NCI-H1048 (cell line): ENCODE results near the gene HS1BP3.

Experiments
- DNase-seq: peaks from one replicate; lab custom pipeline; 2025; lab: John Stamatoyannopoulos, UW

HS1BP3 gene, protein sequence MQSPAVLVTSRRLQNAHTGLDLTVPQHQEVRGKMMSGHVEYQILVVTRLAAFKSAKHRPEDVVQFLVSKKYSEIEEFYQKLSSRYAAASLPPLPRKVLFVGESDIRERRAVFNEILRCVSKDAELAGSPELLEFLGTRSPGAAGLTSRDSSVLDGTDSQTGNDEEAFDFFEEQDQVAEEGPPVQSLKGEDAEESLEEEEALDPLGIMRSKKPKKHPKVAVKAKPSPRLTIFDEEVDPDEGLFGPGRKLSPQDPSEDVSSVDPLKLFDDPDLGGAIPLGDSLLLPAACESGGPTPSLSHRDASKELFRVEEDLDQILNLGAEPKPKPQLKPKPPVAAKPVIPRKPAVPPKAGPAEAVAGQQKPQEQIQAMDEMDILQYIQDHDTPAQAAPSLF

DNA sequence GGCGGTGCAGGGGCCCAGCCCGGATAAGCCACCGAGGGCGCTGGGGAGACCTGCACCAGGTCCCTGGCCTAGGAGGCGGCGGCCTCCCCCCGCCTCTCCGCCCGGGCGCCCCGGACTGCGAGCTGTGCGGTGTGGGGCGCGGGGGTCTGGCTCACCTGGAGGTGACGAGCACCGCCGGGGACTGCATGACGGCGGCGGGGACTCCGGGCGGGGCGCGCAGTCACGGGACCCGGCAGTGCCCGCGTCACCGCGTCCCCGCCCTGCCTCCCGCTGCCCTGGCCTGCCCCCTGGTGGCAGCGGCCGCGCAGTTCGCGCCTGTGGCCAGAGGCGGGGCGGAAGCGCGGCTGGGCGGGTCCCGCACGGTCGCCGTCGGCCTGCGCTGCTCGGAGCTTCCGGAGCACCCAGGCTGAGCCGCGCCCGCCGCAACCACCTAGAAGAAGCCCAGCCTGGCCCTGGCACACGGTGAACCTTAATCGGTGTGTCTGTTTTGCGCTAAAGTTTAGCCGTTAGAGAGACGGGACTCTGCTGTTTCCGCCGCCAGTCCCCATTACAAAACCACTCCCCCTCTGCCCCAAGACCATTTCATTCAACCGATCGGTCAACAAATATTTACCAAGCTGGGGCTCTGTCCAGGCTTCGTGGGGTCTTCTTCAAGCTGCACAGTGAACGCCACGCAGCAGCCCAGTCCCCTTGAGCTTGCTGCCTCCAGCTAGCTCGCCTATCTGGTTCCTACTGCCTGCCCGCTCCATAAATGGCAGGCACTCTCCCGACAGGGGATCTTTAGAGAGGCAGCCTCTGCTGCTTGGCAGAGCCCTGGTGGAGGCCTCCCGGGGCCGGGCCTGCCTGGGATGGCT is at the start of gene HS1BP3:
TSS of gene HS1BP3 (minus strand) at position 222 of the 854 bp plus-strand sequence. CDS start at position 187, 35 bp downstream.
- DNase-seq: peak; percentile 73

DNA sequence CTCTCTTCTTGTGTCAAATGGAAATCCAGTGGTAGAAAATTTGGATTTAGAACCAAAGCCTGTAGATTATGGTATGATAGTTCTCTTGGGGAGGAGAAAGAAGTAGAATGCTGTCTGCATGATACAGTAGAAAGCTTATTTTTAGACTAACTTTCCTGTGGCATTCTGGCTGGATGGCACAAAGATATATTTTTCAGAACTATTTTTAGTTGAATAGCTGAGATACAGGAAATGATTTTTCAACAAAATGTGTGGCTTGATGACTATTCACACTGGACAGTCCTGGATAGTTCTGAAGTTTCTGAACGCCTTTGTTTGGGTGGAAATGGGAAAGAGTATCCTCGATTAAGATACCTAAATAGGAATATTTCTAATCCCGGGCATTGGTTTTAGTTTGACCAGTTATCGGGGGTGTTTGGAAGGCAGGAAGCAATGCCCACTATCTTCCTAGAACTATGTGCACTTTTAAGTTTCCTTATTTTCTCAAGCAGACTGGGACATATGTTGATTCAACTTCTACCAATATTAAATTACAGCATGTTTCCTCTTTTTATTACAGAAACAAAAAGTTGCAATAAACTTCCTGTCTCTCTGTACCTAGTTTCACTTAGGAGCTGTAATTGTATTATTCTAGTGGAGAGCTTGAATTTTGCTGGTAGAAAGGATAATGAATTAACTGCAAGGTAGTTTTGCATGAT is 48.2 kb upstream of the HS1BP3 start:
- DNase-seq: no peak

DNA sequence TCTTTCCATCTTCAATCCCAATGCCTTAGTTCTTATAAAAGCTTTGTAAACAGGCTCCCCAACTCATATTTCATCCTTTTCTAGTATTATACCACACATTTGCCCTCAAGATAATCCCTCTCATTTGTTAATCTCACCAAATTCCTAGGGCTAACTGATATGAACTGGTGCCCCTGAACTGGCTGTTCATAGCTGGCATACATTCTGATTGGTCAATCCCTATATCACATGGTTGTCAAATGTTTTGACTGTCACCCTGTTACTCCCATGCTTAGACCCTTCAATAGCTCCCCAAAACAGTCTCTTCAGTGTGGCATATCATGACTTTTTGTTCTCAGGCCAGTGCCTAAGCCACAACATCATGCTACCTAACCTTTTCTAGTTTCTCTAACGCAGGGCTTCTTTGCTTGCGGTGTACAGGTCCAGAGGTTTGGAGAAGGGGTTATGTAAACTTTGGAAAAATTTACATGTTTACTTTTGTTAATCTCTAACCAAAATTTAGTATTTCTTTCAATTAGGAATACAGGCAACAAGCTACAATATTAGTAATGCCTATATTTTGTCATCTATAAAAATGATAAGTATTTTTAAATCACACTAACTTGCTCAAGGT is 46.5 kb upstream of the HS1BP3 start:
- no peak for DNase-seq

DNA sequence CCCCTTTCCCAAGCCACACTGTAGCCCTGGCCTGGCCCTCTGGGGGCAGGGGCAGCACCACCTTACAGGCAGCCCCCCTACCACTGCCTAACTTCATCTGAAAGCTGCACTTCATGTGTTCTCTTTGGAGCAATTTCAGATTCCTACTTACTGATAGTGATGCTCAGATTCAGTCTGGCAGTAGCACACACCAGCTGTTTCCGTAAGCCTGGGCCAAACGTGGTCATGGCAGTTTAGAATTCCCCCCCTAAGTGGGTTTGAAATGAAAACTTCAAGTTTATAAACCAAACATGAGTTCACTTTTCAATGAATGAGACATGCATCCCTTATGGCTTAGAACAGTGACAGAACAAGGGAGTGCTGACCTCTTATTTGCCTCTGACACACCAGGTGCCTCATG is 45.5 kb upstream of the HS1BP3 start:
- DNase-seq: no peak

DNA sequence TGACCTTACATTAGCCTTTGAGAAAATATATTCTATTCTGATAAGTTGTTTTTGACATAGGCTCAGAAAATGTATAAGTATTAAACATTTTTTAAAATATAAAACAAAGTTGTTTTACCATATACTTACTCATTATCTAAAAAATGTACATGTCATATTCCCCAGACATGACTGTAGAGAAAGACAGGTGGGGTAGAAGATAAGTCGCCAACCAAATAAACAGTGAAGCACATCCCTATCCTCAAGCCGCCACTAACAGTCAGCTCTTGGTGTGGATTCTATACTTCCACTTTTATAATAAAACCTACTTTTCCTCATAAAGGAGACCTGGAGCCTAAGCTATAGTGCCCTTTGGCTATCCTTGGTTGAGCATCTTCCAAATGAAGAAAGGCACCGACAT is 42.4 kb upstream of the HS1BP3 start:
- no peak for DNase-seq

DNA sequence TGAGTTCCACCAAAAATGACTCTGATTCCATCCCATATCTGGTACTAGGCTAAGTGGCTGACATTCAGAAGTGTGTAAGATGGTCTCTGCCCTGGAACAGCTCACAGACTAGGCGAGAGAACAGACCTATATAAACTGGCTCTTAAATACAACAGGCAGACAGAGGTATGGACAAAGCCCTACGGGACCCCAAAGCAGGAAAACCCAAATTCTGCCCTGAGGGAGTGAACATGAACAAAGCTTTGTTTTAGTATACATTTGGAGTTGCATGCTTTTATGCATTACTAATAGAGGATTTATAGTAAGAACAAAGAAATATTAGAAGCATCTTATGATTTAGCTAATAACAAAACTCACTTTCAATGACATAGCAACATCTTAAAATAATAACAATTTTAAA is 41.2 kb upstream of the HS1BP3 start:
- DNase-seq: no peak

DNA sequence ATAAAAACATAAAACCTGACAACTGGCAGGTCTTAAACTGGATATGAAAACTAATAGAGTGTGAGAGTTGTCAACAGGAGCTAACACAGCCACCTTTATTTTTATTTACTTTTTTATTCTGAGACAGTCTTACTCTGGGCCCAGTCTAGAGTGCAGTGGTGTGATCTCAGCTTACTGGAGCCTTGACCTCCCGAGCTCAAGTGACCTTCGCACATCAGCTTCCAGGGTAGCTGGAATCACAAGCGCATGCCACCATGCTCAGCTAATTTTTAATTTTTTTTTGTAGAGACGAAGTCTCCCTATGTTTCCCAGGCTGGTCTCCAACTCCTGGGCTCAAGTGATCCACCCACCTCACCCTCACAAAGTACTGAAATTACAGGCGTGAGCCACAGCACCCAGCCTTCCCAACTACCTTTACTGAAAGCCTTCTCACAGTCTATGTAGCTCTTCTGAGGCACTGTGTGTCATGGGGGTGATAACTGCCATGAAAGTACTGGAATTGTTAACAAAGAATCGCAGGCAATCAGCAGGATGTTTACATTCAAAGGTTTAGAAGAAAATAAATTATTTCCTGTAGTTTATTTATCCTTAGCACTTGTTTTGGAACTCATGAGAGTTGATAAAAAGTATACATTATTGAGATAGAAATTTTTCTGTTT is 40.3 kb upstream of the HS1BP3 start:
- no peak for DNase-seq

DNA sequence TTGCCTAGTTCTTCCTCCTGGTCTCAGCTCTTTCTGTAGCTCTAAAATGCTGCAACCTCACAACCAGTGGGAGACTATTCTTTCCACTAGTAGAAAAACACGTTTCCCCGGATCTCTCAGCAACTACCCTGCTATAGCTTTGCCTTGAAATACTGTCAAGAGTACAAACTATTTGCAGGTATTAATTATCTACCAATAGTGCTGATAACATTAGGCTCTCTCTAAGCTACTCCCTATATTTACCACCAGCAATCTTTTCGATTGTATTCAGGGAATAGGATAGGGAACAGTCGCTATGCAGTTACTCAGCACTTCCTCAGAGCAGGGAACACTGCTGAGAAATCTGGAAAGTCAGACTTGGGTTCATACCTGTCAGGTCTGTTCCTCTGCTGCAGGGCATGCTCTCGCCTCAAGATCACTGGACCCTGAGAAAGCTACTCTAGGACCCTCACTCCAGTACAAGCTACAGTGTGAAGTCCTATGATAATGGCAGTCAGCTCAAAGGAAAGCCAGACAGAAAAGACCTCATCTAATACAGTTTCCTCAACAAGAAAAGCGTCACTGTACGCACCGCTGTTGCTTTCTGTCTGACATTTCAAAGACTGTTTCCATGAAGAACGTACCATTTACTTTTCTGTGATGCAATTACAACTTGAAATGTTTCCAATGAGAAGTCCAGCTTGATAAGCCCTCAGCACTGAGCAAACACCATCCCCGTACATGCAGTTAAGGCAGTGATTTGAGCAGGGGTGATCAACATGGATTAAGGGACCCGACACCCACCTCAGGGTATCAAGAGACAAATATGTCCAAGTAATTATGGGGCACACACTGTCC is 38.7 kb upstream of the HS1BP3 start:
- no peak for DNase-seq

DNA sequence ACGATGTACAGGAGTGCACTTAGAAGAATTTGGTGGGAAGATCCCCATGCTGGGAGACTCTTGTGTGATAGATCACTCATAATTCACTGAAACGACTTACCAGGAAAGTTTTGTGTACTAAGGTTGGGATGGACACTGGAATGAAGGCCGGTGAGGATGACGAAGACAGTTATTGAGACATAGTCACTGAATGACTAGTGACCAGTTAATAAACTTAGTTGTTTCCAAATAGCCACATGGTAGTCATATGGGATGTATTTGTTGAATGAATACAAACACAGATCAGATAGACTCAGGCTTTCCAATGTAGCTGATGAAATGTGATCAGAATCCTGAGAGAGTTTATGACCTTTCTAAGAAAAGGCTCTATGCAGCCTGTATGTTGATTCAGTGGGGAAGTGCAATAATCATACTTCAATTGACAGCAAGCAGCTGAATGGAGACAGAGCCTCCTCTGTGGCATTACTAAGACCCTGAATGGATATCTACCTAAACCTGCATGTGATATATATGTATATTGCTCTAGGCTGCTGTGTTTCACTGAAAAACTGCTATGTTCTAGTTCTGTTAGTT is 36.4 kb upstream of the HS1BP3 start:
- no peak for DNase-seq

DNA sequence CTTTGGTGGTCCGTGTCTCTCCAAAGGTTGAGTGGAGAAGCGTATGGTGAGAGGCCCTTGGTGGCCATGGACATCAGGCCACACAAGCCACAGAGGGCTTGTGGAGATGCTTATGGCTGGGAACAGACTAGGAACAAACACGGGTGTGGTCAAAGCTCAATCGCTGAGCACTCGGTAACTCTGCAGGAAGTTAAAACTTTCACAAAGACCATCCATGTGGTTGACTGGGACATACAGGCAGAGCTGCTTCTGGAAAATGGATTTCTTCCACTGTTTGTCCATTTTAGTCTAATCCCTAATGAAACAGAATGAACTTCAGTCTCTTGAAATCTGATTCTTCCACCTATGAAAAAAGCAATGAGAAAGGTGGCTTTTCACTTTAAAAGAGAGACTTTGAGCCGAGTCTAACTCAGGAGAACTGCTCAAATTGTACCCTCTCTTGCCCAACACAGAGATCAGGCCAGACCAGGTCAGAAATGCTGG is 33.7 kb upstream of the HS1BP3 start:
- no peak for DNase-seq

DNA sequence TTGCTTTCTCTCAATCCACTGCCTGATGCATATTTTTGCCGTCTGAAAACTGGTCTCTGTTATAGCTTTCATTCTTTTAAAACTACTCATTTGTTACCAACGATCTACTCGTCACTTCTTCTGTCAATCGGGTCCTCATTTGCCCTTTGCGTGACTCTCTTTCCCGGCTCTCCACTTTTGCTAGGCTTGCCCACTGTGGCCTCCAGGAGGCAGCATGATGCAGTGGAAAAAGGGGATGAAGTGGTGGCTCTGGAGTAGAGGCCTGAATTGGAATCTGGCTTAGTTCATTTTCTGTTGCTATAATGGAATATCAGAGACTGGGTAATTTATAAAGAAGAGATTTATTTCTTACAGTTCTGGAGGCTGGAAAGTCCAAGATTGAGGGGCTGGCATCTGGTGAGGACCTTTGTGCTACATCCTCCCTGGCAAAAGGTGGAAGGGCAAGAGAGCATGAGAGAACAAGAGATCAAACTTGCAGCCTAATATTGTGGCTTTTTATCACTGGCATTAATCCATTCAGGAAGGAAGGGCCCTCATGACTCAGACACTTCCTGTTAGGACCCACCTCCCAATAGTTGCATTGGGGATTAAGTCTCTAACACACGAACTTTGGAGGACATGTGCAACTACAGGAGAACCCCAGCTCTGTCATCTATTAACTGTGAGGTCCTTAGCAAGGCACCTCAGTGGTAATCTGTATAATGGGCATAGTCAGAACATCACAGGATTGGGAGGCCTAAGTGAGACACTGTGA is 31.4 kb upstream of the HS1BP3 start:
- no peak for DNase-seq

DNA sequence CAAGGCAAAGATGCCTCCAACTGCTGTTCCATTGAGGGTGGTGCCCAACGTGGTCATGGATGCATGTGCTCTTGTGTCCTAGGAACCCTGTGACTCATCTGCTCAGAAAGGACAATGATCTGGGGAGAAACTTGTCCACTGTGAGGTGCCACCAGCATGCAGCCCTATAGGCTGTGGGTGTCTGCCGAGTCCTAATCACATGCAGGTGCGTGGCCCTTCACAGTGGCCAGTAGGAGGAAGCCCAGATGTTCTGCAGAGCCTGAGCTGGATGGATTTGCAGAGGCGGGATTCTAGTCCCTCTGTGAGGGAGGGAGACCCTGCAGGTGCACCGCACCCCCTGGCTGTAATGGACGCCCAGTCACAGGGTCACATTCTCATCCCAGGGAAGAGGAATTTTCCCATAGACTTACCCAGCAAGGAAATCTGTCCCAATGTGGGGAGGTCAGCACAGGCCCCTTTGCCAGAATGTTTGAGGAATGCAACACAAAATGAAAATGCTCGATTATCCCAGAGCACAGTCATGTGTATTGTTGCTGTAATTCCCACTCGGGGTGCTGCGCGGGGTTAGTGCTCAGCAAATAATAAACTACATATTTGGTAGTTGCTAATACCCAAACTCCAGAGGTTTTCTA is 30.0 kb upstream of the HS1BP3 start:
- DNase-seq: no peak

DNA sequence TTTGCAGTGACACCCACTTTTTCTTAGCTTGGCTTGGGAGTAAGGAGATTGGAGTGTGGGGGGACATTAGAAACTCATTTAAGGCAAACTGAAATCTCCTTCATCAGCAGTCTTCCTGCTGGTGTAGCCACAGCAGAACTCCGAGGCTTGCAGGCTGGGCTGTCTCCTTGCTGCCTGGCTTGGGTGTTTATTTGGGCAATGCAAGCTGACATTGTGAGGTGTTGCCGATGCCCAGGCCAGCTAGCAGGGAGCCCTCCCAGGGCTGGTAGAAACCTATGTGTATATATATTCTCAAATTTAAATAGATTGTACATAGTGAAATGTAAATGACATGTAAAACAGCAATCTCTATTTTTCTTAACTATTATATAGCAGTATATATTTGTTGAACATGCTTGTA is 27.9 kb upstream of the HS1BP3 start:
- no peak for DNase-seq

DNA sequence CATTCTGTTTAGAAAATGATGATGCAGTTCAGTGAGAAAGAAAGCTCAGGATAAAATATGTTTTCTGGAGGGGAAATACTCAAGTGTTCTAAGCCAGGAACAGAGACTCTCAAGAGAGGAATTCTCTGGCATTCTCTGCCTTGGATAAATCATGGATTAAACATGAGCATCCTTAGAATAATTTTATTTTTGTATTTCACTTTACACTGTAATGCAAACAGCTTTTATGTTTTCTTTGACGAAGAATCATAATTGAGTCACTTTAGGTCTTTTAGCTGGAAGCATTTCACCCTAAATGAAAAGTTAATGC is 27.1 kb upstream of the HS1BP3 start:
- no peak for DNase-seq

DNA sequence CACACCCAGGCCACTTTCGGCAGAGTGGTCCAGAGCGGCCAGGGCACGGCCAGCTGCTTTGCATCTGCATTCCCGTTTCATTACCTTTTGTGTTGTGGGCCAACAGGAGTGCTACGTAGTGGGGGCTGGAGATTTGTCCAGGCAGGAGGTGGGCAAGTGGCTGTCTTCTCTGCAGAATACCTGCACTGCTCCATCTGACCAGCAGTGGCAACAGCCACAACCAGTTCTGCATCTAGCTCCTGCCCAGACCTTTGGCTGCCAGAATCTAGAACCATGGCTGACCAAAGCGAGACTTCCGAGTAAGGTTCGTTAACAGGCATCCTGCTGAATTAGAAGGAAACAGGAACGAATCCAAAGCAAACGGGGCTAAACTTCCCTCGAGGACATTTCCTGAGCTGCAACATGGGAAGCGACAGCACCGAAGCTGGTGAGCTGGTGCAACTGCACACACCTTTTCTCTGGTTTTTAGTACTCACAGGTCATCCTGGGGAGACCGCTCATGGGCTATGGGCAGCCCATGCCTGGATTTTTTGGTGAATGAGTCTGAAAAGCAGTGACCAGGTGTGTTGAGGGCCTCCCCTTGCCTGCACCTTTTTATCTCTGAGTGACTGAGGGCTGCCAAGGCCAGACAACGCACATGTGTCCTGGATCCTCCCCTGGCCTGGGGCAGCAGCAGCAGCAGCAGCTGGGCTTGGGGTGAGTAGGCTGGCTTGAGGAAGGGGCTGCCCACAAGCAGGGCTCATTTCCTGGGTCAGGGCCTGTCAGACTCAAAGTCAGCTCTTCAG is 26.6 kb upstream of the HS1BP3 start:
- DNase-seq: no peak

DNA sequence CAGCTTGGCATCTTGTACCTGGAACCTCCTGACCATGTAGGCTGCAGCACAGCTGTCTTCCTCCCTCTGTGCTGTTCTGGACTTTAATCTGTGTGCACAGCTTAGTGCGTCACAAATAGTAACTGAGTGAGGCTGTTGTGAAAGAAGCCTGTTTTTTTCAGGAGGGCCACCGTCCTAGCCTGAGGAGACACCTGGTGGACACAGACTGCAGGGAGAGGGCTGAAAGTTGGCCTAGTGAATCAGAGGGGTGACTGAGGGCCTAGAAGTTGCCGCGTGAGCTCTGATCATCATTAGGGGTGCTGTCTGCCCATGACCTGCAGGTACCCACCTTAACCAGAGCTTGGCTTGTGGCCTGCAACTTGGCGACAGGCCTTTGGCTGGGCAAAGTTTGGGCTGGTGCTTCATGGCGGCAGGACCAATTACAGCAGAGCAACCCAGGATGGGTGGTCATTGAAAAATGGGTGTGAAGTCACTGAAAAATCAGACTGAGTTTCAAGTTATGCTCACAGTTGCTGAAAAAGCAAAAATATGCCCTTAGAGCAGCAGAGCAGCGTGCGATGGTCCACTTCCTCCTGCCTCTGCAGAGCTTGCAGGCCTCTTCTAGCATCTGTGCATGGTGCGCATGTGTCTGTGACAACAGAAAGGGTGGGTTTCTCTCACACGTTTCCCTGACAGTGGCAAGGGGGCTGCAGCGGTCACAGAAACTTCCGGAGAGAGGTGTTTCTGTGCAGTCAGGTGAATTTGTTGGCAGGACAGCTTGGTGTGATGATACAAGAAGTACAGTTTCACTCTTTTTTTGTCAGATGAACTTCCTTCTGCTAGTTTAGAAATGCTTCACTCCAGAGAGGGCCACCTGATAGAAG is 25.7 kb upstream of the HS1BP3 start:
- DNase-seq: no peak

DNA sequence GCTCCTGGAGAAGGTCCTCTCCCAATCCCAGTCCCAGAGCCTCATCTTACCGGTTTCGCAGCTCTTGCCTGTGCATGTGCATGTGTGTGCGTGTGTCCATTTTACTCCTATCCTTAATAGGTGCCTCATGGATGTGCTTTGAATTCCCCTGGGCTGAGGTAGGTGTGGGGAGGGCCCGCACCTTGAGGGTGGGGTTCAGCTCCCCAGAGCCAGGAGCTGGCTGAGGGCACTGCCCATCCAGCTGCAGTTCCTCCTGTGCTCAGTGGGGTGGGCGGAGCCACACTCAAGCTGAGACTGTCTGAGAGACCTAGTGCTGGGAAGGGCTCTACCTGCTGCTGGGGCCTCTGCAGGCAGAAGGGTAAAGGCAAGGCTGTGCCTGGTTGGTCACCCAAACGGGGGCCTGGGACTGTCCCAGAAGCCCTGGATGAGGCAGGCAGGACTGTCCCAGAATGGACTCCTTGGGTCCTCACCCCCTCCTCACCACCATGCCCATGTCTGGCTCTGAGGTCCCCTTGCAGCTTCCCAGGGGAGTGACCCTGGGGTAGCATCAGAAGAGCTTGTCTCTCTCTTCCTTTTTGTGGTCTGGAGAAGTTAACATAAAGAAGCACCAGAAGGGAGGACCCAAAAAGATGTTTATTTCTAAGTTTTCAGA is 24.9 kb upstream of the HS1BP3 start:
- DNase-seq: no peak
